GM12875 (cell line): Measurements from ENCODE around the gene HSPB1.

Experiments
- H3K4me3 ChIP-seq: one replicate; pipeline ENCODE4 v1.5.1; 2011; ENCODE audit warnings: low read depth, low read length, control low read depth
- CTCF ChIP-seq: IDR thresholded peaks from 2 replicates; pipeline ENCODE4 v1.5.1; 2011; ENCODE audit warnings: low read depth, mild to moderate bottlenecking, control low read depth, inconsistent platforms, low read length, moderate library complexity, borderline replicate concordance; ENCODE audit not compliant: insufficient read depth

The HSPB1 gene

GRCh38 chr7:76272851-76273497 is 29.5 kb upstream of the HSPB1 start:
- no peak for TF ChIP-seq CTCF
- no peak overlapping the region for H3K4me3 ChIP-seq

GRCh38 chr7:76273503-76273902 is 29.0 kb upstream of the HSPB1 start:
- H3K4me3 ChIP-seq: no peak overlapping the region
- TF ChIP-seq CTCF: no peak

GRCh38 chr7:76278540-76278939 is 23.9 kb upstream of the HSPB1 start:
- no peak for TF ChIP-seq CTCF
- H3K4me3 ChIP-seq: no peak overlapping the region

GRCh38 chr7:76280408-76280807 is 22.1 kb upstream of the HSPB1 start:
- no peak for TF ChIP-seq CTCF
- H3K4me3 ChIP-seq: no peak overlapping the region

- H3K4me3 ChIP-seq: no peak overlapping the region
- TF ChIP-seq CTCF: no peak
These were observed 21.3 kb upstream of the HSPB1 start for GRCh38 chr7:76281006-76281705.

GRCh38 chr7:76281706-76282343 is 20.6 kb upstream of the HSPB1 start:
- H3K4me3 ChIP-seq: no peak overlapping the region
- no peak for TF ChIP-seq CTCF
